ENCODE data around the gene CDK18.

- TF ChIP-seq, protein P1, sequence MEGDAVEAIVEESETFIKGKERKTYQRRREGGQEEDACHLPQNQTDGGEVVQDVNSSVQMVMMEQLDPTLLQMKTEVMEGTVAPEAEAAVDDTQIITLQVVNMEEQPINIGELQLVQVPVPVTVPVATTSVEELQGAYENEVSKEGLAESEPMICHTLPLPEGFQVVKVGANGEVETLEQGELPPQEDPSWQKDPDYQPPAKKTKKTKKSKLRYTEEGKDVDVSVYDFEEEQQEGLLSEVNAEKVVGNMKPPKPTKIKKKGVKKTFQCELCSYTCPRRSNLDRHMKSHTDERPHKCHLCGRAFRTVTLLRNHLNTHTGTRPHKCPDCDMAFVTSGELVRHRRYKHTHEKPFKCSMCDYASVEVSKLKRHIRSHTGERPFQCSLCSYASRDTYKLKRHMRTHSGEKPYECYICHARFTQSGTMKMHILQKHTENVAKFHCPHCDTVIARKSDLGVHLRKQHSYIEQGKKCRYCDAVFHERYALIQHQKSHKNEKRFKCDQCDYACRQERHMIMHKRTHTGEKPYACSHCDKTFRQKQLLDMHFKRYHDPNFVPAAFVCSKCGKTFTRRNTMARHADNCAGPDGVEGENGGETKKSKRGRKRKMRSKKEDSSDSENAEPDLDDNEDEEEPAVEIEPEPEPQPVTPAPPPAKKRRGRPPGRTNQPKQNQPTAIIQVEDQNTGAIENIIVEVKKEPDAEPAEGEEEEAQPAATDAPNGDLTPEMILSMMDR (IDR thresholded peaks at IDR 0.05; ENCODE audit: insufficient read depth, low read depth, low read length), result no peak
- no peak for TF ChIP-seq EZH2 (IDR thresholded peaks at IDR 0.05; ENCODE audit: insufficient read depth, low read length)
Measured at GRCh38 chr1:205570796-205571537, 66.5 kb downstream of the CDK18 start.

Measured in astrocyte (in vitro differentiated cells and primary cell).